ENCODE data around the gene ZNF160.

GRCh38 chr19:53123400-53123799, 20.2 kb upstream of the ZNF160 start:
- no peak for TF ChIP-seq CTCF (IDR thresholded peaks at IDR 0.05; ENCODE audit: poor library complexity)
- TF ChIP-seq EZH2 (IDR thresholded peaks at IDR 0.05; ENCODE audit: borderline replicate concordance), result no peak
